NCI-H345 treated with DMSO at 0.1 percent for 48 hours (cell line): Measurements from ENCODE around the gene COX7A1.
A peak's percentile ranks its signal among the peaks of the same experiment; 100 is the strongest.

Source experiments
- DNase-seq: peaks from one replicate; lab custom pipeline; 2025; ENCODE audit not compliant: unreplicated experiment; lab: John Stamatoyannopoulos, UW

Gene COX7A1

GRCh38 chr19:36113894-36114720 lies 38.1 kb downstream of the COX7A1 start:
- DNase-seq, result peak; percentile 82

- no peak for DNase-seq
Observed at GRCh38 chr19:36113425-36113824, 38.8 kb downstream of the COX7A1 start.

- DNase-seq, result no peak
Observed at GRCh38 chr19:36112678-36113077, 39.6 kb downstream of the COX7A1 start.

- DNase-seq, result no peak
Observed at GRCh38 chr19:36111200-36111539, 41.1 kb downstream of the COX7A1 start.

- no peak for DNase-seq
Observed at GRCh38 chr19:36110487-36111199, 41.6 kb downstream of the COX7A1 start, which contains the start of gene OVOL3. OVOL3 (plus strand) TSS chr19:36111143; CDS start chr19:36111203, 60 bp downstream.

- DNase-seq, result no peak
Observed at GRCh38 chr19:36108684-36109083, 43.6 kb downstream of the COX7A1 start.

GRCh38 chr19:36106991-36107390 lies 45.3 kb downstream of the COX7A1 start:
- no peak for DNase-seq

- no peak for DNase-seq
Observed at GRCh38 chr19:36106441-36106840, 45.8 kb downstream of the COX7A1 start.

- no peak for DNase-seq
Observed at GRCh38 chr19:36103842-36104552, 48.2 kb downstream of the COX7A1 start.

- DNase-seq, result no peak
Observed at GRCh38 chr19:36103040-36103626, 49.1 kb downstream of the COX7A1 start.

- DNase-seq, result no peak
Observed at GRCh38 chr19:36101550-36102327, 50.5 kb downstream of the COX7A1 start.
